Measurements from ENCODE around the gene MACROH2A1. TPM values are rescaled to one million over a fixed set of nuclear protein-coding genes. Genes with fewer than 3 reads are reported as not detected.

Gene MACROH2A1
- total and polyA plus RNA-seq, 2 of the 4 experiments (the other 2 are of a cell fraction) = 122 to 126 TPM

DNA sequence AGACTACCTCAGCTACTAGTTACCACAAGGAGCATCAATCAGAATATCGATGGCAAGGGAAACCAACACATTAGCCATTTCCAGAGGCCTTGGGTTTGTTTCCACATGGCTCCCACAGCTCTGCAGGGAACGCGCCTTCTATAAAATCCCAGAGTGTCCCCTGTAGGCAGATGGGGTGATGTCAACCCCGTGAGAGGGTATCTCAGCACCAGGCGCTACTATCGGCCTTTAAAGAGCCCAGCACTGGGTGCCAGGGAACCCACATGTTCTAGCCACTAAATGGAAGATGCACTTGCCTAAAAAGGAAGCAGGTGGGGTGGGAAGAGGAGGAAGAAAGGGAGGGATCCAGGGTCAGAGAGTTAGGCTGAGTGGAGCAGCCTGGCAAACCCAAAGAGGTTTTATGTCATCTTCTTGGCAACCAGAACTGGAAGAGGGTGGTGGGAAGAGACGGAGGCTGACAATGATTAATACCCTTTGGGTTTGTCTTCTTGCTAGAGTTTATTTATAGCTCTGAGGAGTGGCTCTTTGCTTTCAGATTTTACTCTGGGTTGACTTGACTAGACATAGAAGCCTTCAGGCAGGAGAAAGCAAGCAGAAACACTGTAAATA lies 19.9 kb downstream of the MACROH2A1 start:
- intact Hi-C loops (cut with micrococcal nuclease) (no loop called here), in situ Hi-C loops (cut with MboI; ENCODE audit: low sequenced_read_pairs) (no loop called here), dilution Hi-C loops (cut with HindIII; ENCODE audit: low sequenced_read_pairs, unreplicated experiment) (no loop called here)
- TF ChIP-seq MAZ (IDR thresholded peaks at IDR 0.05; ENCODE audit: borderline replicate concordance, low read depth, low read length) (no peak), RAD21 (IDR thresholded peaks at IDR 0.05; ENCODE audit: low read length) (no peak), RCOR1 (IDR thresholded peaks at IDR 0.05; ENCODE audit: insufficient replicate concordance, low read length) (no peak), CEBPB (IDR thresholded peaks at IDR 0.05; ENCODE audit: low read depth, low read length) (no peak), NFE2L2 (IDR thresholded peaks at IDR 0.05; ENCODE audit: low read depth, low read length) (no peak), MXI1 (IDR thresholded peaks at IDR 0.05; ENCODE audit: borderline replicate concordance, low read depth, low read length) (no peak), RFX5 (IDR thresholded peaks at IDR 0.05; ENCODE audit: low read depth, low read length) (no peak), USF2 (IDR thresholded peaks at IDR 0.05; ENCODE audit: low read depth, low read length) (no peak), SMC3 (IDR thresholded peaks at IDR 0.05; ENCODE audit: low read depth, low read length) (no peak), CHD1 (IDR thresholded peaks at IDR 0.05; ENCODE audit: low read depth, low read length) (no peak), FOS (IDR thresholded peaks at IDR 0.05; ENCODE audit: low read depth, low read length) (no peak)
- TF ChIP-seq, protein P1, sequence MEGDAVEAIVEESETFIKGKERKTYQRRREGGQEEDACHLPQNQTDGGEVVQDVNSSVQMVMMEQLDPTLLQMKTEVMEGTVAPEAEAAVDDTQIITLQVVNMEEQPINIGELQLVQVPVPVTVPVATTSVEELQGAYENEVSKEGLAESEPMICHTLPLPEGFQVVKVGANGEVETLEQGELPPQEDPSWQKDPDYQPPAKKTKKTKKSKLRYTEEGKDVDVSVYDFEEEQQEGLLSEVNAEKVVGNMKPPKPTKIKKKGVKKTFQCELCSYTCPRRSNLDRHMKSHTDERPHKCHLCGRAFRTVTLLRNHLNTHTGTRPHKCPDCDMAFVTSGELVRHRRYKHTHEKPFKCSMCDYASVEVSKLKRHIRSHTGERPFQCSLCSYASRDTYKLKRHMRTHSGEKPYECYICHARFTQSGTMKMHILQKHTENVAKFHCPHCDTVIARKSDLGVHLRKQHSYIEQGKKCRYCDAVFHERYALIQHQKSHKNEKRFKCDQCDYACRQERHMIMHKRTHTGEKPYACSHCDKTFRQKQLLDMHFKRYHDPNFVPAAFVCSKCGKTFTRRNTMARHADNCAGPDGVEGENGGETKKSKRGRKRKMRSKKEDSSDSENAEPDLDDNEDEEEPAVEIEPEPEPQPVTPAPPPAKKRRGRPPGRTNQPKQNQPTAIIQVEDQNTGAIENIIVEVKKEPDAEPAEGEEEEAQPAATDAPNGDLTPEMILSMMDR (conservative IDR thresholded peaks at IDR 0.05; ENCODE audit: low read depth, low read length) = no peak
- Histone ChIP-seq H3K9ac (ENCODE audit: low read depth, low read length) (no peak overlapping the region), H2AFZ (replicated peaks; ENCODE audit: low read length, poor library complexity) (no peak overlapping the region), H2BK20ac (ENCODE audit: low read depth, low read length) (no peak overlapping the region), H4K20me1 (ENCODE audit: insufficient read depth, low read length) (peaks cover 41% of the 10 kb centered on the region), H3K4me3 (ENCODE audit: insufficient read depth, low read depth, low read length) (no peak overlapping the region), H3K18ac (ENCODE audit: low read depth, low read length) (no peak overlapping the region), H4K5ac (ENCODE audit: low read depth, low read length) (no peak overlapping the region), H2BK120ac (ENCODE audit: low read depth, low read length) (no peak overlapping the region), H3K9me3 (ENCODE audit: control insufficient read depth, insufficient read depth, low read length) (no peaks in the 10 kb centered on the region), H3K79me1 (ENCODE audit: low read depth in 1 of 2, low read length in 2 of 2) (peaks cover 59 to 89% of the 10 kb centered on the region in 2 experiments), H3K56ac (ENCODE audit: extremely low read depth, insufficient read depth, low read length) (no peak overlapping the region), H3K23ac (ENCODE audit: low read depth, low read length) (no peak overlapping the region), H3K36me3 (ENCODE audit: control insufficient read depth, insufficient read depth, low read length) (peaks cover 44% of the 10 kb centered on the region), H3K9me1 (ENCODE audit: insufficient read depth, low read length) (peaks cover 48% of the 10 kb centered on the region), H4K8ac (ENCODE audit: low read depth in 2 of 2, low read length in 2 of 2) (no peak overlapping the region), H3K4me1 (ENCODE audit: control insufficient read depth, insufficient read depth, low read length) (peaks cover 31% of the 10 kb centered on the region), H3K14ac (replicated peaks; ENCODE audit: low read depth, low read length) (no peak overlapping the region), H3K27me3 (ENCODE audit: control insufficient read depth, insufficient read depth, low read length) (no peaks in the 10 kb centered on the region), H3K4me2 (ENCODE audit: low read depth, low read length) (no peak overlapping the region), H2BK5ac (ENCODE audit: low read depth, low read length, poor library complexity, severe bottlenecking) (no peak overlapping the region), H2BK15ac (ENCODE audit: low read depth, low read length) (no peak overlapping the region), H3K4ac (ENCODE audit: low read depth, low read length) (no peak overlapping the region), H3K27ac (ENCODE audit: insufficient read depth, low read length) (no peak overlapping the region), H4K91ac (ENCODE audit: insufficient read depth, low read depth, low read length) (no peak overlapping the region), H2AK9ac (replicated peaks; ENCODE audit: low read depth, low read length, poor library complexity) (no peak overlapping the region), H2AK5ac (ENCODE audit: low read depth, low read length) (no peak overlapping the region)
- ChIA-PET POLR2A (ENCODE audit: unreplicated experiment) (no interaction called here), CTCF (no interaction called here)
- WGBS, 2 experiments (ENCODE audit: extremely low coverage in 2 of 2, insufficient read length in 1 of 2) = 100% methylated on average over 2 of the region's 7 CpGs; no CpG with 5 or more reads in 1 of the 2 experiments
- BruUV-seq (replicated peaks) = no TSS peak
- ATAC-seq (ENCODE audit: low read depth) (no peak), DNase-seq (peak; percentile 44)

Measured in IMR-90 (cell line).